Ascending aorta (tissue), 2 donors: ENCODE results near the gene MTAP. TPM values are rescaled to one million over a fixed set of nuclear protein-coding genes. Genes with fewer than 3 reads are reported as not detected.

Experiments used
- DNase-seq, 2 donors: peaks; one replicate each; pipeline ENCODE4 v3.0.0-alpha.2; 2019; ENCODE audit warnings: low spot score in 2 of 2
- H3K27ac ChIP-seq, 2 donors: fragments of 200-600 bp; sonication (generic); one replicate each; pipeline ENCODE4 v1.5.1; 2016 to 2017; ENCODE audit warnings: mild to moderate bottlenecking in 1 of 2
- H3K27me3 ChIP-seq: fragments of 200-600 bp; sonication (generic); one replicate; pipeline ENCODE4 v1.5.1; 2017
- H3K36me3 ChIP-seq, 2 donors: fragments of 200-600 bp; sonication (generic); one replicate each; pipeline ENCODE4 v1.5.1; 2016
- H3K4me1 ChIP-seq, 2 donors: fragments of 200-600 bp; sonication (generic); one replicate each; pipeline ENCODE4 v1.5.1; 2016 to 2017; ENCODE audit warnings: mild to moderate bottlenecking in 1 of 2
- H3K4me3 ChIP-seq, 2 donors: fragments of 200-600 bp; sonication (generic); one replicate each; pipeline ENCODE4 v1.5.1; 2016 to 2017; ENCODE audit warnings: mild to moderate bottlenecking in 1 of 2
- H3K9me3 ChIP-seq, 2 donors: fragments of 200-600 bp; sonication (generic); one replicate each; pipeline ENCODE4 v1.5.1; 2016
- intact Hi-C: fragments of 100-400 bp; cut with DNase I; formaldehyde crosslinking; loops from one replicate; pipeline ENCODE4 v1.15.1; 2023
- total RNA-seq: library from RNA; depleted of rRNA; stranded (reverse); fragments of >200 nt; gene quantifications from one replicate; pipeline ENCODE4 v1.1.0, GENCODE V29; 2016
- TF ChIP-seq, protein P1 (sequence below), 3 experiments: fragments of 200-600 bp in 2 of 3; fragments of 450-650 bp in 1 of 3; sonication (generic) in 2 of 3; IDR thresholded peaks; one replicate each; pipeline ENCODE4 v1.5.1; 2016 to 2019; ENCODE audit warnings: antibody characterized with exemption in 3 of 3, mild to moderate bottlenecking in 1 of 3, moderate library complexity in 1 of 3

MTAP gene
- total RNA-seq, 1 donor from 2014 or later = 34.7 TPM

DNA sequence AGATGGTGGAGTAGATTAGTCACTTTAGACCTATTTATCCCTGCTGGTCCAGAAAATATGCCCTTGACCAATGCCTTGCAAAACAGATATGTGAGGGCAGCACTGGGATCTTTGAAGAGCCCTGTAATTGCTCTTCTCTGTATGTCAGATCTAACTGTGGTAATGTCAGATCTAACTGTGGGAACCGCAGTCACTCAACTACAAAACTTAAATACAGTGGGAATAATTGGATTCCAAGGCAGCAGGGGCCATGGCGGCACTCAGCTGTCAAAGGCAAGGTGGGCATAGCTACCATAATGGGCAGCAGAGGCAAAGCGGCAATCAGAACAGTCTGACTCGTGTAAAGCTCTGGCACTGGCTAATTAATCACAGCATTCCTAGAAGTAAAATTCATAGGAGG is 46.2 kb downstream of the MTAP start:
- TF ChIP-seq, protein P1, sequence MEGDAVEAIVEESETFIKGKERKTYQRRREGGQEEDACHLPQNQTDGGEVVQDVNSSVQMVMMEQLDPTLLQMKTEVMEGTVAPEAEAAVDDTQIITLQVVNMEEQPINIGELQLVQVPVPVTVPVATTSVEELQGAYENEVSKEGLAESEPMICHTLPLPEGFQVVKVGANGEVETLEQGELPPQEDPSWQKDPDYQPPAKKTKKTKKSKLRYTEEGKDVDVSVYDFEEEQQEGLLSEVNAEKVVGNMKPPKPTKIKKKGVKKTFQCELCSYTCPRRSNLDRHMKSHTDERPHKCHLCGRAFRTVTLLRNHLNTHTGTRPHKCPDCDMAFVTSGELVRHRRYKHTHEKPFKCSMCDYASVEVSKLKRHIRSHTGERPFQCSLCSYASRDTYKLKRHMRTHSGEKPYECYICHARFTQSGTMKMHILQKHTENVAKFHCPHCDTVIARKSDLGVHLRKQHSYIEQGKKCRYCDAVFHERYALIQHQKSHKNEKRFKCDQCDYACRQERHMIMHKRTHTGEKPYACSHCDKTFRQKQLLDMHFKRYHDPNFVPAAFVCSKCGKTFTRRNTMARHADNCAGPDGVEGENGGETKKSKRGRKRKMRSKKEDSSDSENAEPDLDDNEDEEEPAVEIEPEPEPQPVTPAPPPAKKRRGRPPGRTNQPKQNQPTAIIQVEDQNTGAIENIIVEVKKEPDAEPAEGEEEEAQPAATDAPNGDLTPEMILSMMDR (IDR thresholded peaks at IDR 0.05) = no peak

DNA sequence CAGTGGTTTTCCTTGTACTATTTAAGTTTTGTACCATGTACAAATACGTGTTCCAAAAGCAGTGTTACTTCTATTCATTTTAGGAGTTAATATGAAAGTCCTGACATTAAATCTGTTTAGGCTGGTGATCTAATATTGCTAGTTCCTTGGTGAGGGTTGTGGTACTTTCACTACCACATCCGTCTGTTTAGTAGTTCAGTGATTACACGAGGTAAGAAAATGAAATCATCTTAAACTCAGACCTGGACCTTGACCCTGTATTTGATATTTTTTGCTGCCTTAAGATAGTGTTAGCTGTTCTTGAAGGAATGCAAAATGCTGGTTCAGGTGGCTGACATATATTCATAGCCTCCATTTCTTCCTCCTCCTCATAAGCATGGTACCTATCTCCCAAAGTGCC is 50.3 kb downstream of the MTAP start:
- no peaks in the 10 kb centered on the region for H3K4me1 ChIP-seq
- no peak for DNase-seq
- intact Hi-C loops = no loop called here
- no peaks in the 10 kb centered on the region for H3K27me3 ChIP-seq
- H3K36me3 ChIP-seq = peaks cover 9 to 42% of the 10 kb centered on the region in 2 donors
- H3K4me3 ChIP-seq = no peak overlapping the region
- peaks cover 1 to 4% of the 10 kb centered on the region in 2 donors for H3K9me3 ChIP-seq
- H3K27ac ChIP-seq = no peak overlapping the region
- TF ChIP-seq, protein P1 (IDR thresholded peaks at IDR 0.05) = no peak

More for the DNA sequence above, 46.2 kb downstream of the MTAP start:
- Histone ChIP-seq H3K27ac (no peak overlapping the region), H3K4me1 (no peaks in the 10 kb centered on the region), H3K27me3 (no peaks in the 10 kb centered on the region), H3K4me3 (no peak overlapping the region), H3K9me3 (peaks cover 19 to 39% of the 10 kb centered on the region in 2 donors), H3K36me3 (peaks cover 0 to 17% of the 10 kb centered on the region in 2 donors)
- intact Hi-C loops = no loop called here
- no peak for DNase-seq

DNA sequence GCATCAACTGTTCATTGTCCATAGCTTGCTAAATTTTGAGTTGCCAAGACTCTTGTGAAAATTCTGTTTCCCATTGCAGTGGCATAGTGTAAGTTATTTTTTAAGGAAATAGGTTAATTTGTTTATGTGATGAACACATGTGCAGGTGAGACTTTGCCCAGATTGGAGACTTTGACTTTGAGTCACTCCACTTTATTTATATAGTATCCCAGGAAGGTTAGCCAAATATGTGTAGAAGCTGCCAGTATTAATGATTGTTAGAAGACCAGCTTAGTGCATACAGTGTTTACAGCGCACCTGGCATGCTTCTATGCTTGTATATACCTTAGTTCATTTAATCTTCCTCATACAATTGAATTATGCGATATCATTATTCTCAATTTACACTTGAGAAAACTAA is 51.0 kb downstream of the MTAP start:
- no peaks in the 10 kb centered on the region for H3K27me3 ChIP-seq
- no peak overlapping the region for H3K4me3 ChIP-seq
- no peak overlapping the region for H3K27ac ChIP-seq
- no peaks in the 10 kb centered on the region for H3K9me3 ChIP-seq
- H3K36me3 ChIP-seq = peaks cover 13 to 40% of the 10 kb centered on the region in 2 donors
- no peaks in the 10 kb centered on the region for H3K4me1 ChIP-seq
- intact Hi-C loops = no loop called here
- TF ChIP-seq, protein P1 (IDR thresholded peaks at IDR 0.05) = no peak
- no peak for DNase-seq

DNA sequence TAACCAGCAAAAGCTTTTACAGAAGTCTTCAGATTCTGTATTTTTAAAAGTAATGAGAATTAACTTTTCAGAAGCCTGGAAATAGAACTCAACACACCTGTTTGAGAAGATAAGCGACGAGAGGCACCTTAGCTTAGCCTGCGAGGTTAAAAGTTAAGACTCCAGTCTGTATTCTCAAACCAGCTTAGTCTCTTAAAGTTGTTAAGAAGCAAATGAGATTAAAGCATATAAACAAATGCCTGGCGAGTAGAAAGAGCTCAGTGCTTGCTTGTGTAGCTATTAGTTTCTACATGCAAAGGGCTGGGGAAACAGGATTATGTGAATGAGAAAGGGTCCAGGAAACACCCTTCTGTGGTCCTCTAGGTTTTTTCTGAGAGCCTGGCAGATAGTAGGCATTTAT is 51.7 kb downstream of the MTAP start:
- peaks cover 15 to 44% of the 10 kb centered on the region in 2 donors for H3K36me3 ChIP-seq
- no peak overlapping the region for H3K27ac ChIP-seq
- H3K27me3 ChIP-seq = no peaks in the 10 kb centered on the region
- intact Hi-C loops = no loop called here
- no peaks in the 10 kb centered on the region for H3K9me3 ChIP-seq
- no peak for DNase-seq
- TF ChIP-seq, protein P1 (IDR thresholded peaks at IDR 0.05) = no peak
- H3K4me1 ChIP-seq = no peaks in the 10 kb centered on the region
- H3K4me3 ChIP-seq = no peak overlapping the region

DNA sequence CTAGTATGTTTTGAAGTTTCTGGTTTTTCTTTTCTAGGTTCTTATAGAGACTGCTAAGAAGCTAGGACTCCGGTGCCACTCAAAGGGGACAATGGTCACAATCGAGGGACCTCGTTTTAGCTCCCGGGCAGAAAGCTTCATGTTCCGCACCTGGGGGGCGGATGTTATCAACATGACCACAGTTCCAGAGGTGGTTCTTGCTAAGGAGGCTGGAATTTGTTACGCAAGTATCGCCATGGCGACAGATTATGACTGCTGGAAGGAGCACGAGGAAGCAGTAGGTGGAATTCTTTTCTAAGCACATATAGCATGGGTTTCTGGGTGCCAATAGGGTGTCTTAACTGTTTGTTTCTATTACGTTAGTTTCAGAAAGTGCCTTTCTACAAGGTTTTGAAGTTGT is 52.2 kb downstream of the MTAP start:
- TF ChIP-seq, protein P1 (IDR thresholded peaks at IDR 0.05) = no peak
- H3K4me3 ChIP-seq = no peak overlapping the region
- intact Hi-C loops = no loop called here
- no peaks in the 10 kb centered on the region for H3K4me1 ChIP-seq
- H3K27ac ChIP-seq = no peak overlapping the region
- no peaks in the 10 kb centered on the region for H3K27me3 ChIP-seq
- H3K36me3 ChIP-seq = peaks cover 15 to 49% of the 10 kb centered on the region in 2 donors
- no peak for DNase-seq
- no peaks in the 10 kb centered on the region for H3K9me3 ChIP-seq
